IMR-90 (cell line): ENCODE data around the gene ERAP2. TPM values are rescaled to one million over a fixed set of nuclear protein-coding genes. Genes with fewer than 3 reads are reported as not detected.

Experiments
- ATAC-seq: fragments of 200-7000 bp; cut with Tn5 transposase; 2 replicates; pipeline ENCODE4 v1.9.1; 2020; ENCODE audit warnings: low read depth, mild to moderate bottlenecking, moderate library complexity
- BruUV-seq: library from RNA; stranded (reverse); fragments of 400-500 nt; replicated peaks from 2 replicates; lab custom pipeline; 2021; lab: Mats Ljungman, UMichigan
- CTCF ChIA-PET: fragments of 300-600 bp; formaldehyde crosslinking; extraction: SDS; loops from one replicate; lab custom pipeline; 2021; ENCODE audit warnings: antibody characterized with exemption; lab: Yijun Ruan, JAX
- POLR2A ChIA-PET: fragments of 300-600 bp; sonication (Branson Sonifier 250); formaldehyde crosslinking; loops from one replicate; lab custom pipeline; 2022; ENCODE audit warnings: antibody characterized with exemption; ENCODE audit not compliant: unreplicated experiment; lab: Charles Lee
- DNase-seq: peaks from one replicate; pipeline ENCODE4 v3.0.0; 2013
- H2AFZ ChIP-seq: replicated peaks from 2 replicates; pipeline ENCODE3; 2013; ENCODE audit warnings: low read length, mild to moderate bottlenecking; ENCODE audit not compliant: poor library complexity
- H2AK5ac ChIP-seq: 2 replicates; pipeline ENCODE4 v1.6.1; 2013; ENCODE audit warnings: low read depth, low read length, inconsistent platforms
- H2AK9ac ChIP-seq: replicated peaks from 2 replicates; pipeline ENCODE3; 2013; ENCODE audit warnings: mild to moderate bottlenecking, low read depth, low read length, moderate library complexity; ENCODE audit not compliant: poor library complexity
- H2BK120ac ChIP-seq: 2 replicates; pipeline ENCODE4 v1.6.1; 2013; ENCODE audit warnings: low read depth, low read length, inconsistent platforms
- H2BK15ac ChIP-seq: 3 replicates; pipeline ENCODE4 v1.6.1; 2013; ENCODE audit warnings: low read depth, low read length, inconsistent platforms
- H2BK20ac ChIP-seq: 2 replicates; pipeline ENCODE4 v1.6.1; 2013; ENCODE audit warnings: low read depth, mild to moderate bottlenecking, inconsistent platforms, low read length, moderate library complexity
- H2BK5ac ChIP-seq: 2 replicates; pipeline ENCODE4 v1.6.1; 2013; ENCODE audit warnings: mild to moderate bottlenecking, low read depth, low read length, inconsistent platforms; ENCODE audit not compliant: poor library complexity, severe bottlenecking
- H3K14ac ChIP-seq: replicated peaks from 2 replicates; pipeline ENCODE4 v1.6.1; 2013; ENCODE audit warnings: low read depth, low read length, inconsistent platforms
- H3K18ac ChIP-seq: 2 replicates; pipeline ENCODE4 v1.6.1; 2013; ENCODE audit warnings: low read depth, low read length, control low read depth
- H3K23ac ChIP-seq: 2 replicates; pipeline ENCODE4 v1.6.1; 2013; ENCODE audit warnings: low read depth, low read length, inconsistent platforms
- H3K27ac ChIP-seq: 2 replicates; pipeline ENCODE4 v1.5.1; 2013; ENCODE audit warnings: mild to moderate bottlenecking, control low read depth, low read length; ENCODE audit not compliant: insufficient read depth
- H3K27me3 ChIP-seq: 2 replicates; pipeline ENCODE4 v1.6.1; 2013; ENCODE audit warnings: low read length; ENCODE audit not compliant: control insufficient read depth, insufficient read depth
- H3K36me3 ChIP-seq: 2 replicates; pipeline ENCODE4 v1.6.1; 2013; ENCODE audit warnings: low read length, mixed read lengths; ENCODE audit not compliant: control insufficient read depth, insufficient read depth
- H3K4ac ChIP-seq: 2 replicates; pipeline ENCODE4 v1.6.1; 2013; ENCODE audit warnings: low read depth, low read length, inconsistent platforms
- H3K4me1 ChIP-seq: 2 replicates; pipeline ENCODE4 v1.6.1; 2013; ENCODE audit warnings: low read length, mixed read lengths; ENCODE audit not compliant: control insufficient read depth, insufficient read depth
- H3K4me2 ChIP-seq: 2 replicates; pipeline ENCODE4 v1.6.1; 2013; ENCODE audit warnings: low read depth, mild to moderate bottlenecking, control low read depth, low read length, moderate library complexity
- H3K4me3 ChIP-seq: 2 replicates; pipeline ENCODE4 v1.5.1; 2013; ENCODE audit warnings: low read depth, mild to moderate bottlenecking, control low read depth, low read length, moderate library complexity; ENCODE audit not compliant: insufficient read depth
- H3K56ac ChIP-seq: 2 replicates; pipeline ENCODE4 v1.6.1; 2013; ENCODE audit warnings: low read length, inconsistent platforms; ENCODE audit not compliant: insufficient read depth; ENCODE audit errors: extremely low read depth
- H3K79me1 ChIP-seq, 2 experiments: 2 replicates each; pipeline ENCODE4 v1.6.1; 2013; ENCODE audit warnings: low read length in 2 of 2, inconsistent platforms in 1 of 2, low read depth in 1 of 2
- H3K9ac ChIP-seq: 2 replicates; pipeline ENCODE4 v1.6.1; 2013; ENCODE audit warnings: low read depth, low read length, control low read depth
- H3K9me1 ChIP-seq: 2 replicates; pipeline ENCODE4 v1.6.1; 2013; ENCODE audit warnings: low read length, inconsistent platforms; ENCODE audit not compliant: insufficient read depth
- H3K9me3 ChIP-seq: 2 replicates; pipeline ENCODE4 v1.6.1; 2013; ENCODE audit warnings: low read length; ENCODE audit not compliant: control insufficient read depth, insufficient read depth
- H4K20me1 ChIP-seq: 2 replicates; pipeline ENCODE4 v1.6.1; 2013; ENCODE audit warnings: low read length, inconsistent platforms; ENCODE audit not compliant: insufficient read depth
- H4K5ac ChIP-seq: 2 replicates; pipeline ENCODE4 v1.6.1; 2013; ENCODE audit warnings: mild to moderate bottlenecking, low read depth, low read length, control low read depth
- H4K8ac ChIP-seq, 2 experiments: 2 replicates each; pipeline ENCODE4 v1.6.1; 2013; ENCODE audit warnings: low read depth in 2 of 2, low read length in 2 of 2, control low read depth in 1 of 2, inconsistent platforms in 1 of 2
- H4K91ac ChIP-seq: 2 replicates; pipeline ENCODE4 v1.6.1; 2013; ENCODE audit warnings: low read depth, low read length, inconsistent platforms; ENCODE audit not compliant: insufficient read depth
- BHLHE40 ChIP-seq: fragments of 150-350 bp; IDR thresholded peaks from 2 replicates; pipeline ENCODE4 v1.6.1; 2016; ENCODE audit warnings: mild to moderate bottlenecking, low read depth, low read length
- CEBPB ChIP-seq: IDR thresholded peaks from 2 replicates; pipeline ENCODE4 v1.6.1; 2012; ENCODE audit warnings: low read depth, low read length, improper control_type of control experiment
- FOS ChIP-seq: fragments of 150-350 bp; IDR thresholded peaks from 2 replicates; pipeline ENCODE4 v1.6.1; 2016; ENCODE audit warnings: low read depth, low read length
- MAFK ChIP-seq: IDR thresholded peaks from 2 replicates; pipeline ENCODE4 v1.6.1; 2012; ENCODE audit warnings: low read depth, low read length, improper control_type of control experiment
- MAZ ChIP-seq: IDR thresholded peaks from 2 replicates; pipeline ENCODE4 v1.6.1; 2012; ENCODE audit warnings: low read depth, mild to moderate bottlenecking, low read length, improper control_type of control experiment, moderate library complexity, borderline replicate concordance
- MXI1 ChIP-seq: IDR thresholded peaks from 2 replicates; pipeline ENCODE4 v1.6.1; 2012; ENCODE audit warnings: low read depth, mild to moderate bottlenecking, low read length, moderate library complexity, borderline replicate concordance
- NFE2L2 ChIP-seq: fragments of 150-350 bp; IDR thresholded peaks from 2 replicates; pipeline ENCODE4 v1.6.1; 2016; ENCODE audit warnings: low read depth, mild to moderate bottlenecking, low read length
- RAD21 ChIP-seq: IDR thresholded peaks from 2 replicates; pipeline ENCODE4 v1.6.1; 2012; ENCODE audit warnings: low read length, improper control_type of control experiment
- RCOR1 ChIP-seq: IDR thresholded peaks from 2 replicates; pipeline ENCODE4 v1.6.1; 2012; ENCODE audit warnings: mild to moderate bottlenecking, low read length, improper control_type of control experiment; ENCODE audit not compliant: insufficient replicate concordance
- WGBS, 2 experiments: methylation state at CpG; one replicate each; pipeline versions ENCODE4 v1.1.5 to v1.1.7; 2013; ENCODE audit warnings: missing lambda C conversion rate in 2 of 2; ENCODE audit not compliant: insufficient read length in 1 of 2; ENCODE audit errors: extremely low coverage in 2 of 2; 5-methylcytosine and 5-hydroxymethylcytosine counted together
- dilution Hi-C: fragments of 300-500 bp; cut with HindIII; formaldehyde crosslinking; loops from one replicate; pipeline ENCODE4 v1.14.3; 2018; ENCODE audit warnings: low sequenced_read_pairs; ENCODE audit not compliant: unreplicated experiment
- in situ Hi-C: fragments of 300-500 bp; cut with MboI; formaldehyde crosslinking; loops from 3 replicates; pipeline ENCODE4 v1.14.3; 2019; ENCODE audit warnings: low sequenced_read_pairs, inconsistent platforms, mixed read lengths
- intact Hi-C: fragments of 100-400 bp; cut with micrococcal nuclease; formaldehyde crosslinking; loops from 2 replicates; pipeline ENCODE4 v1.10.0; 2022
- polyA plus RNA-seq, 3 experiments: library from polyadenylated mRNA; depleted of rRNA; stranded (reverse); fragments of >200 nt; gene quantifications; 2 replicates each; pipeline ENCODE4 v1.2.3, GENCODE V29; 2012; ENCODE audit warnings: low replicate concordance in 1 of 3
- total RNA-seq: library from RNA; depleted of rRNA; stranded (reverse); fragments of >200 nt; gene quantifications from 2 replicates; pipeline ENCODE4 v1.2.3, GENCODE V29; 2012
- TF ChIP-seq, protein P1 (sequence below): conservative IDR thresholded peaks from 2 replicates; pipeline ENCODE4 v1.5.1; 2012; ENCODE audit warnings: mild to moderate bottlenecking, low read depth, low read length, improper control_type of control experiment
- TF ChIP-seq, protein P2 (sequence below): fragments of 150-350 bp; IDR thresholded peaks from 2 replicates; pipeline ENCODE4 v1.6.1; 2017; ENCODE audit warnings: mild to moderate bottlenecking, antibody characterized with exemption, low read length, low read depth
- TF ChIP-seq, protein P3 (sequence below): fragments of 150-350 bp; IDR thresholded peaks from 2 replicates; pipeline ENCODE4 v1.6.1; 2016; ENCODE audit warnings: low read depth, mild to moderate bottlenecking, low read length, moderate library complexity, borderline replicate concordance

ERAP2 gene
- total and polyA plus RNA-seq, 2 of the 4 experiments (the other 2 are of a cell fraction): 10.6 to 21.3 TPM

DNA sequence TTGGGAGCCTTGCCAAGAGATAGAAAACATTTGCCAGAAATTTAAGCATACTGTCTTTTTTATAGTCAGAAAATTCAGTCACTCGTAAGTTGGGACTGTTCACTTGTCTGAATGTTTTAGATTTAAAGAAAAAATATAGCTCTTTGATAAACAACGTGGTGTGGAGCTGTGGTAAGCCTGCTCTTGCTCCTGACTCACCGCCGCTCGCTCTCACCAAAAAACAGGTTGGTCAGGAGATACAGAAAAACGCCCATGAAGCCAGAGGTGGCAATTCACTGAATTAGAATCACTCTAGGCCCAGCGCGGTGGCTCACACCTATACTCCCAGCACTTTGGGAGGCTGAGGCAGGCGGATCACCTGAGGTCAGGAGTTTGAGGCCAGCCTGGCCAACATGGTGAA, 65.8 kb downstream of the ERAP2 start:
- no peak overlapping the region for H2BK15ac ChIP-seq
- no peak overlapping the region for H3K56ac ChIP-seq
- H2BK5ac ChIP-seq: no peak overlapping the region
- H2AK5ac ChIP-seq: peak overlapping the region; percentile 6; the same call in 1 of the 2 replicates
- H3K4me1 ChIP-seq: peaks cover 2% of the 10 kb centered on the region; the same call in 1 of the 2 replicates
- dilution Hi-C loops: no loop called here
- no peak overlapping the region for H3K18ac ChIP-seq
- H3K9me3 ChIP-seq: no peaks in the 10 kb centered on the region
- ChIA-PET POLR2A (no interaction called here), CTCF (interaction anchor here (0.6 to 0.7 kb wide), 2 partner anchors 64 to 73 kb away, joined by 3 read pairs; no protein-coding TSS in a partner anchor)
- no peaks in the 10 kb centered on the region for H3K36me3 ChIP-seq
- H3K9ac ChIP-seq: no peak overlapping the region
- H3K9me1 ChIP-seq: peaks cover 2% of the 10 kb centered on the region; the same call in 1 of the 2 replicates
- in situ Hi-C loops: no loop called here
- H2AK9ac ChIP-seq: no peak overlapping the region
- no peak overlapping the region for H2AFZ ChIP-seq
- H2BK20ac ChIP-seq: no peak overlapping the region
- no peak for DNase-seq
- no peak overlapping the region for H3K4me3 ChIP-seq
- H3K27ac ChIP-seq: no peak overlapping the region
- no peak overlapping the region for H4K91ac ChIP-seq
- H3K4ac ChIP-seq: no peak overlapping the region
- H4K8ac ChIP-seq: no peak overlapping the region
- H3K4me2 ChIP-seq: no peak overlapping the region
- TF ChIP-seq, protein P1, sequence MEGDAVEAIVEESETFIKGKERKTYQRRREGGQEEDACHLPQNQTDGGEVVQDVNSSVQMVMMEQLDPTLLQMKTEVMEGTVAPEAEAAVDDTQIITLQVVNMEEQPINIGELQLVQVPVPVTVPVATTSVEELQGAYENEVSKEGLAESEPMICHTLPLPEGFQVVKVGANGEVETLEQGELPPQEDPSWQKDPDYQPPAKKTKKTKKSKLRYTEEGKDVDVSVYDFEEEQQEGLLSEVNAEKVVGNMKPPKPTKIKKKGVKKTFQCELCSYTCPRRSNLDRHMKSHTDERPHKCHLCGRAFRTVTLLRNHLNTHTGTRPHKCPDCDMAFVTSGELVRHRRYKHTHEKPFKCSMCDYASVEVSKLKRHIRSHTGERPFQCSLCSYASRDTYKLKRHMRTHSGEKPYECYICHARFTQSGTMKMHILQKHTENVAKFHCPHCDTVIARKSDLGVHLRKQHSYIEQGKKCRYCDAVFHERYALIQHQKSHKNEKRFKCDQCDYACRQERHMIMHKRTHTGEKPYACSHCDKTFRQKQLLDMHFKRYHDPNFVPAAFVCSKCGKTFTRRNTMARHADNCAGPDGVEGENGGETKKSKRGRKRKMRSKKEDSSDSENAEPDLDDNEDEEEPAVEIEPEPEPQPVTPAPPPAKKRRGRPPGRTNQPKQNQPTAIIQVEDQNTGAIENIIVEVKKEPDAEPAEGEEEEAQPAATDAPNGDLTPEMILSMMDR: no peak
- TF ChIP-seq, protein P2, sequence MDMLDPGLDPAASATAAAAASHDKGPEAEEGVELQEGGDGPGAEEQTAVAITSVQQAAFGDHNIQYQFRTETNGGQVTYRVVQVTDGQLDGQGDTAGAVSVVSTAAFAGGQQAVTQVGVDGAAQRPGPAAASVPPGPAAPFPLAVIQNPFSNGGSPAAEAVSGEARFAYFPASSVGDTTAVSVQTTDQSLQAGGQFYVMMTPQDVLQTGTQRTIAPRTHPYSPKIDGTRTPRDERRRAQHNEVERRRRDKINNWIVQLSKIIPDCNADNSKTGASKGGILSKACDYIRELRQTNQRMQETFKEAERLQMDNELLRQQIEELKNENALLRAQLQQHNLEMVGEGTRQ: no peak
- no peak for TF ChIP-seq MXI1
- TF ChIP-seq, protein P3, sequence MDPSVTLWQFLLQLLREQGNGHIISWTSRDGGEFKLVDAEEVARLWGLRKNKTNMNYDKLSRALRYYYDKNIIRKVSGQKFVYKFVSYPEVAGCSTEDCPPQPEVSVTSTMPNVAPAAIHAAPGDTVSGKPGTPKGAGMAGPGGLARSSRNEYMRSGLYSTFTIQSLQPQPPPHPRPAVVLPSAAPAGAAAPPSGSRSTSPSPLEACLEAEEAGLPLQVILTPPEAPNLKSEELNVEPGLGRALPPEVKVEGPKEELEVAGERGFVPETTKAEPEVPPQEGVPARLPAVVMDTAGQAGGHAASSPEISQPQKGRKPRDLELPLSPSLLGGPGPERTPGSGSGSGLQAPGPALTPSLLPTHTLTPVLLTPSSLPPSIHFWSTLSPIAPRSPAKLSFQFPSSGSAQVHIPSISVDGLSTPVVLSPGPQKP: no peak
- no peak for TF ChIP-seq MAZ
- no peak for TF ChIP-seq MAFK
- TF ChIP-seq NFE2L2: no peak
- no peak for TF ChIP-seq CEBPB
- no peak for TF ChIP-seq BHLHE40
- no peak for TF ChIP-seq FOS
- TF ChIP-seq RAD21: no peak
- no peak for TF ChIP-seq RCOR1
- H3K79me1 ChIP-seq: peaks cover 15 to 46% of the 10 kb centered on the region in 2 experiments
- no peak overlapping the region for H3K14ac ChIP-seq
- BruUV-seq: no TSS peak
- ATAC-seq: no peak
- H4K5ac ChIP-seq: no peak overlapping the region
- H2BK120ac ChIP-seq: no peak overlapping the region
- intact Hi-C loops: no loop called here
- no peaks in the 10 kb centered on the region for H3K27me3 ChIP-seq
- H4K20me1 ChIP-seq: peaks cover 10% of the 10 kb centered on the region; the same call in 1 of the 2 replicates
- no peak overlapping the region for H3K23ac ChIP-seq
- WGBS, 2 experiments: 95% methylated on average over 4 of the region's 9 CpGs; no CpG with 5 or more reads in 1 of the 2 experiments
